NCI-H1930 (cell line): ENCODE results near the gene ITIH5.

Source experiments
- DNase-seq, 2 experiments: peaks; one replicate each; lab custom pipeline; 2025; lab: John Stamatoyannopoulos, UW

Gene ITIH5

DNA sequence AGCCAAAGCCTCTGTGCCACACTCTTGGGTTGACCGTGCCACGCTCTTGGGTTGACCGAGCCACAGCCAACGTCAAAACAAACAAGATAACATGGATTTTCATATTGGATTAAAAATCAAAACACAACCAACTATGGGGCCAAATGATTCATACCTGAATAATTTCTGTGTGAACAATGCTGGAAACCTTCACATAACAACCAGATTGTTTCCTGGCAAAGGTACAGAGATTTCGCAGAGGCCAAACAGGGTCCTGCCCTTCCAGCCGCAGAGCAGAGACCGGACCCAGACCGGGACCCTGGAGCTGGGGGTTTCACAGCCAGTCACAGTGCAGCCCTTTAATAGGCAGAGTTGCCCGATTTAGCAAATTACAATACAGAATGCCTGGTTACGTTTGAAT is 40.5 kb downstream of the ITIH5 start:
- no peak for DNase-seq

- DNase-seq = no peak
Observed at GRCh38 chr10:7625836-7626235, 40.9 kb downstream of the ITIH5 start.

GRCh38 chr10:7625009-7625408 is 41.8 kb downstream of the ITIH5 start:
- no peak for DNase-seq

DNA sequence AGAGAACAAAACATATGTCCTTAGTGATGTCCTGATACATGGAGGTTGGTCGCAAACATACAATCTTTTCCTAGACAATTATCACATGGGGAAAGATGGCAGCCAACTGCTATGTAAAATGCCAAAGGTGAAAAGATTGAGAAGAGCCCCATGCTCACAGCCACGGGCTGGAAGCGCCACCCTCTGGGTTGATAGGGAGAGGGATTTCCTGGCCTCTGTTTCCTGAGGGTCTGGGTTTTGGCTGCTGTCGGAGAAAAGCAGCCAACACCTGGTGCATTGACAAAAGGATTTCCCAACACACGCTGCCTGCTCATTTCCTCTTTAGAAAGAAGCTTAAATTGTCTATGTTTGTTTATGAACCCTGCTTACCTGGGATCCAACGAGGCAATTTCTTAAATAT is 43.8 kb downstream of the ITIH5 start:
- no peak for DNase-seq

GRCh38 chr10:7618461-7618860 is 48.3 kb downstream of the ITIH5 start:
- DNase-seq = no peak

DNA sequence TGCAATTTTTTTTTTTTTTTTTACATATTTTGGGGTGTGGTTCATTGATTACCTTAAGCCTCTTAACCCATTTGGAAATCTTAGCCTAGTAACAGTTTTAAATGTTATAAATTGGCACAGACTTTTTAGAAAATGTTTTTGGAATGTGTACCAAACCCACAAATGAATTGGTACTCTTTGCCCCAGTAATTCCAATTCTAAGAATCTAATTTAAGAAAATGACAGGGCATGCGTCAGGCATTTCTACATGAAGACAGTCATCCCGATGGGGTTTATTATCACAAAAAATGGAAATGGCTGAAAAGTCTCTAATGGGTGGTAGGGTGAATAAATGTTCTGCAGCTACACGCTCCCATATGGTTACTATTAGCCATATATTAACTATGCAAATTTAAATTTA is 54.9 kb downstream of the ITIH5 start:
- no peak for DNase-seq

DNA sequence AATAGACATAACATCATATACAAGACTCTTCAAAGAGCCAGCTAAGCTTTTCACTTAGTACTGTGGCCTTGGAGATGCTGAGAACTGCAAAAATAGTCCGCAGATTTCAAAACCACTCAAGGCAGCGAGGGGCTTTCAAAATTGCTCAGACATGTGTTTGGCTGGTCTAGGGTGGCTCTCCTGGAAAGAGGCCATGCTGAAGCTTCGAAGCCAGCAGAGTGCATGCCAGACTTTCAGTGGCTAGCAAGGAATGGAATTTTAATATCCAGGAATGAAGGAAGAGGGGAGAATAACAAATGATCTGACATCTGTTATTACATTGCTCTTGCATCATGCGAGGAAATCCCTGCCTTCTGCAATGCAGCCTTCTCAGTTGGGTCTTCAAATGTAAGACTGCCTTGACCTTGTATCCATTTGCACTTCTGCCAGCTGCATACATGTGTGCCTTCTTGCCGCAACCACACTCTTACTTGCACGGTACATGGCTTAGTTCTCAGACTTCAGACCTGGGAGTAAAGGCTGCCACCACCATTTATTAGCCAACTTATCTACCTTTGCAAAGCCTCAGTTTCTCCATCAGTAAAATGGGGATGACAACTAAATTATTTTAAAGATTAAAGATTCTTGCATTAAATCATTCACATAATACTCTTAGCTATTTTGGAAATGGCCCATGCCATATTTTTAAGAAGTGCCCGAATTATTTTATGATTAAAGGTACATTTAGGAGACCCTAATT is 55.9 kb downstream of the ITIH5 start:
- no peak for DNase-seq

DNA sequence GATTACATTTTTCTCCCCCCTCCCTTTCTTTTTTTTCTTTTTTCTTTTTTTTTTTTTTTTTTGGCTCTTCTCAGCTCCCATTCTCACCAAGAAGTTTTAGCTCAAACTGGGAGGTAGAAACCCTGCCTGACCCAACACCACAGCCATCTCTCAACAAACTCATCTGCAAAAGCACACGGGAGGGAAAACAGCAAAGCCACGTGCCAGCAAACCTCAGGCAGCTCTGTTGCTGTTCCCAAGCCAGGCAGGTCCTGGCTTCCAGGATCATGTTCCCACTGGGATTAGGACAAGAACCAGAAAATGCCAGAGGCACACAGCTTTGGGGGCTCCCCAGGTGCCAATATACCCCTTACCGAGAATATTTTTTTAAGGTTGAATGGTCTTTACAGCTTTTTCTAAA is 56.7 kb downstream of the ITIH5 start:
- no peak for DNase-seq

- no peak for DNase-seq
Observed at GRCh38 chr10:7609556-7609955, 57.2 kb downstream of the ITIH5 start.

DNA sequence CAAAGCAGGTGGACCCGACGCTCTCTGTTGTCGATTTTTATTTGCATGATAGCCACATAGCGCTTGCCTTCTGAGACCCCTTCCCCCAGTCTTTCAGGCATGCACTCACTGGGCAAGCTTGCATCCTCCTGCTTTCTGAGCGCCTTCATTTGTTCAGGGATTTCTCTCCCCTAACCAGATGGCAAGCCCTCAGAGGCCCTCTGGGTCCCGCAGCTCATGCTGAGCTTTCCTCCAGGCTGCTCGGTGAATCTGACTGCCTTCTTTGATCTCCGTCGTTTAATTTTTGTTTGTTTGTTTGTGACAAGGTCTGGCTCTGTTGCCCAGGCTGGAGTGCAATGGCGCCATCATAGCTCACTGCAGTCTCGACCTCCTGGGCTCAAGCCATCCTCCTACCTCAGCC is 58.8 kb downstream of the ITIH5 start:
- DNase-seq = no peak

GRCh38 chr10:7606951-7607404 is 59.8 kb downstream of the ITIH5 start:
- no peak for DNase-seq

GRCh38 chr10:7605565-7606295 is 61.0 kb downstream of the ITIH5 start:
- DNase-seq = no peak

DNA sequence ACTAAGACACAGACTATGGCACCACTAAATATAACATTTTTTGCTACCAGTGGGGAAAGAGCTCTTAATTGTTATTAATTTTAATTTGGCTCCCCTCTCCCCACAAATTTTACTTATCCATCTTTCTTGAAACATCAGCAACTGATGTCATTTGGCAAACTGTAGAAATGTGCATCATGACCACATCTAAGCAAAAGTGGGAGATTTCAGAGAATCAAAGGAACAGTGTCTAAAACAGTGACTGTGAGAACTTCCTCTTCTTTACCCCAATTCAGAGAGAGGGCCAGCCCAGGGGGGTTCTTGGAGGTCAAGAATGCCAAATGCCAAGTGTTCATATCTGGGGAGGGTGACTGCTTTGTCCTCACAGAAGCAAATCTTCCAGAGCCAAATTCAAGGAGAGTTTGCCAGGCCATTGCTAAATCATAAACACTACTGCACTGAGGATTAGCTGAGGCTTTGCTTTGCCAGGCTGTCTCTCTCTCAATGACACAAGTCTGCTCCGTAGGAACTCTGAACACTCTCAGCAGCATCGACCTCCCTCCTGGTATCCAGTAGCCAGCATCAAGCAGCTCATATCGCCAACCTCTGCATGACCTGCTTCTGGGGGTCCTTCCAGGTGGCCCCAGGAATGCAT is 65.6 kb downstream of the ITIH5 start:
- no peak for DNase-seq

DNA sequence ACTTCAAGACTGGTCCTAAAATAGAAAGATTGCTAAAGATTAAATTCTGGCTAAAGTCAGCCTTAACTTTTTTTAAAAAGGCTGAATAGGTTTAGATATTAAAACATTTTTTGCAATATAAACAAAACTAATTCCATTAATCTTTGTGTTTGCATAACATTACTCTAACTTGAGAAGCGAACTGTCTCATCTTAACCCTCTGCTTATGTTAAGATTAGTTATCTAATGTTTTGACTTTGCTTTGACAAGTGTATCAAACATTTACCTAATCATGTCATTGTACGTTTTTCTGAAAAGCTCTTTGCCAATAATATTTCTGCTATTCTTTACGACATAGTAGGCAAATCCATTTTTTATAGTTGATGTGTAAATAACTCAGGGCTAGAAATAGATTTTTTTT is 68.0 kb downstream of the ITIH5 start:
- DNase-seq = no peak

DNA sequence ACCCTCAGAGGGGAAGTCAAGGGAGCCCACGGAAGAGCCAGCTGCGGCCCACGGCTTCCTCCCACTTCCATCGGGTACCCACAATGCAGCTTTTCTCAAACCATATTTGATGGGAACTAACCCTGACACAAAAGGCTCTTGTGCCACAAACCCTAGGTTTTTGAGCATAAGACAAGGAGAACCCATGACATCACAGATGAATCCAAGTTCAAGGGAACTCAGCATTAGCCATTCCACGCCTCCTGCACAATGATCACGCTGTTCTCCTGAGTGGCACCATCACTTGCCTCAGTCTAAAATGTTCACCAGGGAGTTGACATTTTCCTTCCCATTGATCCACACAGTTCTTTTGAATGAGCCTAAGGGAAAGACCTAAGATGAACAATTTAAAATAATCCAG is 70.4 kb downstream of the ITIH5 start:
- DNase-seq = no peak

GRCh38 chr10:7593905-7594304 is 72.9 kb downstream of the ITIH5 start:
- no peak for DNase-seq

GRCh38 chr10:7593063-7593462 is 73.7 kb downstream of the ITIH5 start:
- DNase-seq = no peak

DNA sequence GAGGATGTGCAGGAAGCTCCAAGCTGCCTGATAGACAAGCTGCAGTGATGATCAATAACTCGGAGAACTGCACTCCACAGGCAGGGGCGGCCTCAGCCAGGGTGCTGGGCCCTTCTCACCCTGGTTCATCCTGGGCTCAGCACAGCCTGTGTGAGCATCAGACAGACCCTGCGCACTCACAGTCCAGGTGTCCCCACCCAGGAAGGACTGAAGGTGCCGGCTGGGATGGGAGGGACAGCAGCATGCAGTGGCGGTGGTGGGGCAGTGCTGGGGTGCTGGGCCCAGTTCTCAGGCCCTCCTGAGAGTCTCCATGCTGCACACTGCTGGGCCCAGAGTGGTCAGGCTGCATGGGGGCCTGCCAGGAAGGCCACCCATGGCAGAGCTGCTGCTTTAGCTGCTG is 74.1 kb downstream of the ITIH5 start:
- no peak for DNase-seq

DNA sequence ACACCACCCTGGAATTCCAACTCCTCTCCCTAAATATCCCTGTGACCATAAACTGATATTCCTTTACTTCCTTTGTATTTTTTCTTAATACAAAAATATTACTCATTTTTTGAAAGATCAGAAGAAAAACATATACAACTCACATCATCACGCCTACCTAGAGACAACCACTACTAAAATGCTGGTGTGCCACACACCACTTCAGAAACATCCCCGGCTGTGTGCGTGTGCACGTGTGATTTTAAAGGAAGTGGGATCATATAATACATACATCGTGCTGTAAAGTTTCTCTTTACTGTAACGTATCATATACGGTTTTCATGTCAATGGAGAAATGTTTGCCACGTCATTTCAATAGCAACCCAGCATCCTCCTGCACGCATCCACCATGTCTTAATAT is 76.5 kb downstream of the ITIH5 start:
- no peak for DNase-seq

- no peak for DNase-seq
Observed at GRCh38 chr10:7589748-7590147, 77.0 kb downstream of the ITIH5 start.

DNA sequence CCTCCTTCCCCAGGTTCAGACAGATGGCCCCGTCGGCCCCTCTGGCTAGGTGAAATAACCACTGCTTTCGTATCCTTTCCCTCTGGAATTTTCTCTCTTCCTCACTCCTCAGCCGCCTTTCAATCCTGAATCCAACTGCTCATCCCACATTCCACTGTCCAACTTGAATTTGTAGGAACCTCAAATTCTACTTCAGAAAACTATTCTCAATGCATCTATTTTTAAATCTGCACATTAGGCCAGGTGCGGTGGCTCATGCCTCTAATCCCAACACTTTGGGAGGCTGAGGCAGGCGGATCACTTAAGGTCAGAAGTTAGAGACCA is 78.9 kb downstream of the ITIH5 start:
- no peak for DNase-seq

- DNase-seq = no peak
Observed at GRCh38 chr10:7587168-7587864, 79.5 kb downstream of the ITIH5 start.

DNA sequence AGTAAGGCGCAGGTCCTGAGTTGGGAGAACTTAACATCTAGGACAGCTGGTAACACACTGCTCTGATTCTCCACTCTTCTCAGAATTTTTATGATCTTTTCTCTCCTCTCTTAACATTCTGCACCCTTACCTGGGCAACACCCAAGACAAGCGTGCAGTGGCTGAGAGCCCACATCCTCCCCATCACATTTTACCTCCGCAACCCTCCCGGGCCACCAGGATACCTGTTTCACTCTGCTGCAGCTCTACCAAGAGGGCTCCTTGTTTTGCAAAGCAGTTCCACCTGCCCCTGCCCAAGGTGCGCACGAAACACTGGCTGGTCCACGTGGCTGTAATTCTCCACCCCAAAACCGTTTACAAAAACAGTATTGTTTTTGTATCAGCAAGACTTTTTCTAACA is 81.5 kb downstream of the ITIH5 start:
- DNase-seq = no peak
